IPS-11a (cell line): ENCODE measurements around the gene CDCA4.
A peak's percentile ranks its signal among the peaks of the same experiment; 100 is the strongest.

ENCODE experiments used
- H3K4me3 ChIP-seq: one replicate; pipeline ENCODE4 v1.5.1; 2013; ENCODE audit warnings: low read depth, low read length, control low read depth

CDCA4 gene

DNA sequence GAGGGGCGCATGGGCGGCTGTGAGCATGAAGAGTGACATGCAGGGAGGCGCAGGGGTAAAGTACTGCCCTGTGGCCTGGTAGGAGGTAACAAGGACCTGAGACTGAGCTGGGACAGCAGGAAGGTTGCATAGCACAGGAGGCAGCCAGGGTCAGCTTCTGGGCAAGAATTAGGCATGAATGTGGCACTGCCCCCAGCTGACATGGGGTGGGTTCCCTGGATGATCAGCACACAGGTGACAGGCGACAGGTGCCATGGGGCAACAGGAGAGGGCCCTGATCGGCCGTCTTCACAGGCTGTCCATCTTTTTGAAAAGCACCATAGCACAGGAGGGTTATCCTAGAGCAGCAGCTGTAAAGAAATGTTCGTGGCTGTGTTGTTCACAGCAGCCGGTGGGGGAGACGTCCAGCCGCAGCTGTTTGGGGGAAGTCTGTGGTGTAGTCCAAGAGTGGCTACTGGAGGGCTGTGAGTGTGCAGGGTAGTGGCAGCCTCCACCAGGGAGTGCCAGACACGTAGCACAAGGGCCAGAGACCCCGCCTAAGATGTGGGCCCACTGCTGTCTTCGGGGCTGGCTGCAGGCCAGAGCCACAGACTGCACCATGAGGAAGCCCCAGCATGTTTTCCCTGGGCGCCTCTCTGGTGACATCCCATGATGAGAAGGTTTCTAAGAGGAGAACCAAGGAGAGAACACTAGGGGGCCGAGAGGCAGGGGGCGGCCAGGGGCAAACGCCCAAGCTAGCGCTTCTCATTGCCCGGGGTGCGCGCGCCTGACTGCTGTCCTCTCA, 26.9 kb downstream of the CDCA4 start:
- H3K4me3 ChIP-seq, result no peak overlapping the region

DNA sequence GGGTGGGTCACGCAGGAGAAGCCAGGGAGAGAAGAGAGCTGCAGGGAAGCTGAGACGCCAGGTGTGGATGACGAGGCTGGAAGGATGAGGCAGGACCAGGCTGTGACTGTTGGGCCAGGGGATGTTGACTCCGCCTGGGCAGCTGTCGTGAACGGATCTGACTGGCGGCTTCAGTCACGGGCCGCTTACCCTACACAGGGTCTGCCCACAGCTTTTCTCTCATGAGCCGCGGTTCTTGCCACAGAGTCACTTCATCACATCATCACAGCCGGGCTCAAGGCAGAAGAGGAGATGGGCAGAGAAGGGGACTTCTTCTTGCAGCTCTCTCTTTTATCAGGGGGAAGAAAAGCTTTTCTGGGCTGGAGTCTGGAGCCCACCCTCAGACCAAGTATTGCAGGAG, 27.6 kb downstream of the CDCA4 start:
- no peak overlapping the region for H3K4me3 ChIP-seq

DNA sequence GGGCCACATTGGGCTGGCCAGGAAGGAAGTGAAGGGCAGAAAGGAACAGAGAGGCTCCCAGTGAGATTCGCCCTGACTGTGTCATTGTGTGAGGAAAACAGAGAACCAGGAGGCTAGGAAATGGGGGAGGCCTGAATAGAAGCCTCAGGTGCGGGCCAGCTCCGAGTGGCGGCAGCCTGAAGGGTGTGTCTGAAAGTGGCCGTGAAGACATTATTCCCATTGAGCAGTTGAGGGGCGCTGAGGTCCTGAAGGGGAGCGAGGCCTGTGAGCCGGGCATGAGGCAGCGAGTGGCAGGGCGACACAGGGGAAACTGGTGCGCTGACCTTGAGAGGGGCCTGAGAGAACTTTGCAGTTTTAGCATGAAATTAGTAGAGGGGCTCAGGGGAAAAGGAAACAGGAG, 28.4 kb downstream of the CDCA4 start:
- H3K4me3 ChIP-seq, result no peak overlapping the region

DNA sequence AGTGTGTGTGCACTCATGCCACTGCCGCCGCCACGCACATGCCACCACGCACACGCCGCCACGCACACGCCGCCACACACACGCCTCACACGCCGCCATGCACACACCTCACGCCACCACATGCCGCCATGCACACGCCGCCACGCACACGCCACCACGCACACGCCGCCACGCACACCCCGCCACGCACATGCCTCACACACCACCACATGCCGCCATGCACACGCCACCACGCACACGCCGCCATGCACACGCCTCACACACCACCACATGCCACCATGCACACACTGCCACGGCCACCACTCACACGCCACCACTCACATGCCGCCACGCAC, 29.0 kb downstream of the CDCA4 start:
- H3K4me3 ChIP-seq, result no peak overlapping the region

DNA sequence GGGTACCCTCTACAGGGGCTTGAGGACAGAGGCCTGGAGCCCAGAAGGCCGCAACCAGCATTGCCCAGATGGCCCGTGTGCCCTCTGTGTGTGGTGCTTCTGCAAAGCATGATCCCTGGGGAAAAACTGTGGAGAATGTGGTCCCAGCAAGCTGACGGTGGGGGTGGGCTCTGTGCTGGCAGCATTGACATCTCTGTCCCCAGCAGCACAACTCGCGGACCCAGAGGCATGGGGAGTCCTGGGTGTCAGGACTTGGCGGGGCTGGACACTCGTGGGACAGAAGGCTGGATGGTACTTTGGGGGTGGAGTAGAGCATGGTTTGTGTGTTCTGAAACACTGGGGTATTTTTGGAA, 31.0 kb downstream of the CDCA4 start:
- H3K4me3 ChIP-seq, result no peak overlapping the region

DNA sequence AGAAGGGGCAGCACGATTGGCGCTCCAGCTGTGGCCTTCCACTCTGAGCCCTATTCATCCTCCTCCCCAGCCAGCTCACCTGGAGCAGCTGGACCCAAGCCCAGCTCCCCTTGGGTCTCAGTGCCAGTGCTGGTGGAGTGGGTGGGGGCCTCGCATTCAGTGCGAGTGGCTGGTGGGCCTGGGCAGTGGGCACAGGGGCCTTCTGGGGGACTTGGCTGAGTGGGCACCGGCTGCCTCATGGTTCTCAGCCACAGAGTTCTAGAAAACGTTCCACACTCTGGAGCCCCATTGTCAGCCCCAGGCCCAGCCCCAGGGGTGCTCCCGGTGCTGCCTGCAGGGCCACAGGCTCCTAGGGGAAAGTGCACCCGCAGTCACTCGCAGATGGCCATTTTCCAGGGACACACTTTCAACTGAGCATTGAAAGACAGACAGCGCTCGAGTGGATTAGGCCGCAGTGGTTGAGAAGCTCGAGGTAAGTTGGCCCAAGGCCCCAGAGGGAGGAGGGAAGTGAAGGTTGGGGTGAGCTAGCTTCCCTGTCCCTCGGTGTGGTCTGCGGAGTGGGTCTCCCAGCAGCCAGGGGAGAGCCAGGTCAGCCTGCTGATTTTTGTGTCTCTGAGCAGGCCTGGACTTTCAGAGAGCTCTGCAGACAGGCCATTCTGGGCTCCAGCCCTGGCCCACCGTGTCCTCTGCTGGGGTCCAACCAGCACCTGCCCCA, 31.5 kb downstream of the CDCA4 start:
- H3K4me3 ChIP-seq, result no peak overlapping the region

DNA sequence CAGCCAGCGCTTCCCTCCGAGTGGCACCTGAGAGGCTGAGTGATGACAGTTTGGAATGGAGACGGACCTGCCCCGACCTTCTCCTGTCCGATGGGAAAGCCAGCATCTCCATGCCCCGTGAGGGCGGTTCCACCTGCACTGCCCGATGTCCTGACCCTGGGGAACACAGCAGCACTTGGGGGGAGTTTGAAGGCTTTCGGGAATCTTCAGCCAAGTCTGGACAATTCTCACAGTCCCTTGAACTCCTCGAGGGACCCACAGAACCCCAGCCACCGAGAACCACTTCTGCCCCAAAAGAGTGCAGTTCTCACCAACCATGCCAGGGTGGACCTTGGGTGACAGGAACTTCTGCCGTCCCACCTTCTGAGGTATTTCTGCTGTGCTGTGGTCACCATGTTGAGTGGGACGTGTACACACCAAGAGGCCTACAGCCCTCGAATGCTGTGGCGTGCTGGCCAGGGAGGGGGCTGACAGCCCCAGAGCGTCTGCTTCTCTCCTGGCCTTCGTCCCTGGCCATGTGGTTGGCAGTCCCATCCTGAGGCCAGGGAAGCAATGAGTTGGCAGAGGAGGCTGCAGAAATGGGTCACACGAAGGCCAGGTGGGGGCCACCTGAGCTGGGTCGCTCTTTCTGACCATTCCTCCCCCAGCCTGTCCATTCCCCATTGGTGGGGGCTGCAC, 34.3 kb downstream of the CDCA4 start:
- H3K4me3 ChIP-seq, result no peak overlapping the region

DNA sequence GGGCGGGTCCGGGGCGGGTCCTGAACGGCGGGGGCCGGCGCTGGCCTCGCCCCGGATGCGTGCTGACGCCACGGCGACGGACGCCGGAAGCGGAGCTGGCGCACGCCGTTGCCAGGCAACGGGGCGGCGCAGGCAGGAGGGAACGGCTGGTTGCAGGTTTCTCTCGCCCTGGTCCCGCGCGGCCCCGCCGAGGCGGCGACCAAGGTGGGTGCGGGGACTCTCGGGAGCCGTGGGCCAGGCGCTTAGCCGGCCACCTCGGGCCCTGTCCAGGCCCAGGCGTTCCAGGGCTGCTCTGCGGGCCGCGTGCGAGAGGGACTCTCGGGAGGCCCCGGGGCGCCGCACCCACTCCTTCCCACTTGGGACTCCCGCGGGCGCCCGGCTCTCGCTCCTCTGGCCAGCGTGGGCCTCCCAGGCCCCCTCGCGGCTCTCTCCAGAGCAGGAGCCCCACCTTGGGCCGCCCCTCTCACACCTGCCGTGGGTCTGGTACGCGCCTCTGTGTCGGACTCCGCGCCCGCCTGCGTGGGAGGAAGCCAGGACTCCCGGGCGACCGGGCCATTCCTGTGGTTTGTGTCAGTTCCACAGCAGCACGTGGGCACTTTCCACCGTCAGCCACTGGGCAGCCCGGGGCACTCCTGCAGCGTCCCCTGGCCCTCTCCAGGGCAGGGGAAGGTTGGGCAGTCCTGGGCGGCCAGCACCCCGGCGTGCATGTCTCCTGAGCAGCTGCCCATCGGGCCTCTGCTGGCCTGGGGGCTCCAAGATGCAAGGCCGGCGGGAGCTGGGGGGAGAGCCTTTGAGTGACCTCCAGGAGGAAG, 35.0 kb downstream of the CDCA4 start, which contains the start of gene CLBA1:
Gene CLBA1 (plus strand): TSS at position 114 of the 812 bp plus-strand sequence. CDS start 644 bp downstream, at position 758.
- H3K4me3 ChIP-seq, result peak within 1 kb of the TSS; percentile 65

DNA sequence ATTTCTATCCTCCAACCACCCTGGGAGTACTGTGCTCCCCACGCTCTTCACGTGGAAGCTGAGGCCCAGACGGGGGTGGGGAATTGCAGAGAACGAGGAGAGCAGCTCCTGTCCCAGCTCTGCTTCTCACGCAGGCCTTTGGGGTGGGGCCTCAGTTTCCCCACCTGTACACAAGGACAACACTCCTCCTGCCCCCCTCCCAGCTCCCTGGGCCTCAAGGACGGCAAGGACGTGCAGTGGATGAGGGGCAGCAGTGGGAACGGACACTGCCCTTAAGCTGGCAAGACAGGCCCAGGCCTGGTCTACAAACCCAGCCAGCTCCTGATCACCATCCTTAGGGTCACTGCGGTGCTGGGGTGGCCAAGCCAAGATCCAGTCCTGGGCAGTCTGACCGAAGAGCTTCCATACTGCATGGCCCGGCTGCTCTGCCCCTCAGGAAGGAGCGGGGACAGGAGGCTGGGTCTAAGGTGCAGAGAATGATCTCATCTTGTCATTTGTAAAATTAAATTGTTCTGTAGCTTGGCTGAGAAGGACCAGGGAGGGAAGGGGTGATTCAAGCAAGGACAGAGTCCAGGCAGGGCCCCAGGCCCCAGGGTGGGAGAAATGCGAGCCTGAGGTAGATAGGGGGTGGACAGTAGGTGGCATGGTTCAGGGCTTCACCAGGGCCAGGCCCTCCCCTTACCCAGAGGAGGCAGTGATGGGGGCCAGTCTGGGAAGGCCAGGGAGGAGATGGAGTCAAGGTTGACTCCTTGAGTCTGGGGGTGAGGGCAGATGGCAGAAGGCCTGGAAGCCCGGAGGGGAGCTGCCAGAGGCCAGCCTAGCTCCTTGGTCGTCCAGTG, 36.6 kb downstream of the CDCA4 start:
- no peak overlapping the region for H3K4me3 ChIP-seq

DNA sequence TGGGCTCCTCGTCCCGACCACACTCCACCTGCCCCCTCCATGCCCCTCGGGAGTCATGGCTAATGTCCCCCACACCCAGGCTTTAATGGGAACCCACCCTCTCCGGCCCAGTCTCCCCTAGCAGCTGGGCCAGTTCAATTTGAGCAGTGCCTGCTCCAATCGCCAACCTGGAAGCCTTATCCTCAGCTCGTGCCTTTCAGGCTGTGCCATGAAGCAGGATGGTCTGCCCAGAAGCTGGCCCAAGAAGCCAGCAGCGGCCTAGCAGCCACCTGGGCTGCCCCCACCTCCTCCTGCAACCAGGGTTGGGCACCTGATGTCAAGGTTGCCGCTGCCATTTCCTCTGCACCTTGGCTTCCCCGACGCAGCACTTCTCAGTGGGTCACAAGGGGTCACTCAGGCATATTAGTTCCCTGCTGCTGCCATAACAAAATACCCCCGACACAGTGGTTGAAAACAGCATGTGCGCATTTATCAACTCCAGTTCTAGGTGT, 37.6 kb downstream of the CDCA4 start:
- no peak overlapping the region for H3K4me3 ChIP-seq

DNA sequence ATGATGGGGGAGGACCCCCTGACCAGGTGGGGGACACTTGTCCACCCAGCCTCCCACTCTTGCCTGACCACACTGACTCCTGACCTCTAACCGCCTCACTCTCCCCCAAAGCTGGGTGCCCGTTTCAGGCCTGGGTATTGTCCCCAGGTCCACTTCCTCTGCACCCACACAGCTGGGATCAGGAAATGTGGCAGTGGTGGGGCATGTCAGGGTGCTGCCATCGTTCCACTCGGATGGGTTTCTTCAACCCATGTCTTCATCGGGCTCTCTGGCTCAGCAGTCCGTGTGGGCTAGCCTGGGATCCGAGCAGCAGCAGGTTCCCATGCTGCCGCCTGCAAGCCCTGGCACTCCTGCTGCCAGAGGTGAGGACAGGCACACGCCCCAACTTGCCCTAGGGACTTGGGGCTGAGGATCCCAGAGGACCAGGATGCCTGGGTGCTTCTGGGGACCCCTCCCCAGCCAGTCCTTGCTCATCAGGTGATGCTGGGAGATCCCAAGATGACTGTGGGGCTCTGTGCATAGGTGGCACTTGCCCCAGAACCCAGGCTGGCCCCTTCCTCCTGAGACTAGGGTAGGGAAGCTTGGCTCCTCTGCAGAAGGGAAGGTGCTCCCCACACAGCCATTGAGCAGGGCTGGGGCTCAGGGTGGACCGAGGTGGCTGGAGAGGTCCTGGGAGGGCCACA, 38.2 kb downstream of the CDCA4 start:
- H3K4me3 ChIP-seq, result no peak overlapping the region

DNA sequence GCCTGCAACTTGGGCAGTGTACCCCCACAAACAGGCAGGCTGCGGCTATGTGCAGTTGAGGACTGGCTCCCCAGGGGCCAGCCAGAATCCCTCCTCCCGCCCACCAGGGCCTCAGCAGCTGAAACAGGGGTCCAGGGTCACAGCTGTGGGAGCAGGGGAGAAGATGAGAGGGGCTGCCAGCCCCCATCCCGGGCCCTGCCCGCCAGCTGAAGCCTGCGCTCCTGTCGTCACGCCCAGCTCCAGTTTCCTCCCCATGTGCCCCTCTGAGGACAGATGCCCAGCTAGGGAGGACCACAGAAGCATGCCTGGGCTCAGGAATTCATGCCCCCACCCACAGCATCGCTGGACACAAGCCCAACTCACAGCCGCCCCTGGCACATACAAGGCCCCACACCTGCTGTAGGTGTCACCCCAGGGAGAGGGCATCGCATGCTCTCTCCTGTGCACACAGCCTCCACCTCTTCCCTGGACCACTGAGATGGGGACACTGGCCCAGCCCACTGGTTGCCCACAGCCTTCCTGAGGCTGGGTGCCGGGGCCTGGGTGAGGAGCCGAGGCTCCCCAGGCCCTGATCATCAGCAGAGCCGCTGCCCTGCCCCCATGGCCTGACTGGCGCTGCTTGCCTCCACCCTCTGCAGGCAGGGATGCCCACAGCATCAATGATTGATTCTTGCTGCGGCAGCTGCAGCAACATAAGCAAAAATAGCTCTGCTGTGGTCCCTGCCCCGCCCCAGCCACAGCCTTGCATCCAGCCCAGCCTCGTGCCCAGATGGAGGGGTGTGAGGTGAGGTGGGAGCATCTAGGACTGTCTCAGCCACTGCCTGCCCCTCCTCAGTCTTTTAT, 39.0 kb downstream of the CDCA4 start:
- no peak overlapping the region for H3K4me3 ChIP-seq

DNA sequence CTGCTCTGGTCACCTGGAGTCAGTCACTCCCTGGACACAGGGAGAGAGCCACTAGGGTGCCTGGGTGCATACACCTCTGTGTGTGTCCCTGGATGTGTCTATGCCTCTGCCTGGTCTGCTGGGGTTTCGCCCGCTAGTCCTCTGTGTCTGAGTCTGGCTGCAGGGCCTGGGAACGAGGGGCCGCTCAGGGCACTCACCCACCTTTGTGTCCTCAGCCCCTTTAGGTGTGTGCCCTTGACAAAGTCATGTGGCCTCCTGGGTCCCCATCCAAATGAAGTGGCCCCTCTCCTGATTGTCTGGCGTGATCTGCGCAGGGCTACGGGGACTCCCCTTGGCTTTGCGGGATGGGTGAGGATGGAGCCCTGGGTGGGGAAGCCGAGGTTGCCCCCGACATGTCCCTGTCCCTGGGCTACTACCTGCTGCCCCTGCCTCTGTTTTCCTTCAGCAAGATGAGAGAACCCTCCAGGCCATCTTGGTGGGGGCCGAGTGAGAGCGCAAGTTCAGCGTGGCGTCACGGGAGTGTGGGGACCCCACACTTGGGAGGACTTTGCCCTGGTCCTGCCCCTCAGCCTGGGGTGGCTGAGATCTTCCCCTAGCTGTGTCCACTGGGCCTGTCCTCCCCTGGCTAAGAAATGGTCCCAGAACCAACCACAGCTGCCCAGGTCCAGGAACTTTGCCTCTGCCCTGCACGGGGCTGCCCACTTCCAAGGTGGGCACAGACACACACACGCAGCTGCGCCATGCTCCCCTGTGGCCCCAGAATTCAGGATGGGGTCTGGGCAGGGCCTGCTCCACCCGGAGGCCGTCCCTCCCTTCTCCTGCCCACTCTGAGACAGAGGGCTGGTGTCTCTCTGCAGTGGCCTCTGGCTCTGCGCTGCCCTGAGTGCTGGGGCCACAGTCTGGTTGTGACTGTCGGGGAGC, 40.0 kb downstream of the CDCA4 start:
- H3K4me3 ChIP-seq, result no peak overlapping the region

DNA sequence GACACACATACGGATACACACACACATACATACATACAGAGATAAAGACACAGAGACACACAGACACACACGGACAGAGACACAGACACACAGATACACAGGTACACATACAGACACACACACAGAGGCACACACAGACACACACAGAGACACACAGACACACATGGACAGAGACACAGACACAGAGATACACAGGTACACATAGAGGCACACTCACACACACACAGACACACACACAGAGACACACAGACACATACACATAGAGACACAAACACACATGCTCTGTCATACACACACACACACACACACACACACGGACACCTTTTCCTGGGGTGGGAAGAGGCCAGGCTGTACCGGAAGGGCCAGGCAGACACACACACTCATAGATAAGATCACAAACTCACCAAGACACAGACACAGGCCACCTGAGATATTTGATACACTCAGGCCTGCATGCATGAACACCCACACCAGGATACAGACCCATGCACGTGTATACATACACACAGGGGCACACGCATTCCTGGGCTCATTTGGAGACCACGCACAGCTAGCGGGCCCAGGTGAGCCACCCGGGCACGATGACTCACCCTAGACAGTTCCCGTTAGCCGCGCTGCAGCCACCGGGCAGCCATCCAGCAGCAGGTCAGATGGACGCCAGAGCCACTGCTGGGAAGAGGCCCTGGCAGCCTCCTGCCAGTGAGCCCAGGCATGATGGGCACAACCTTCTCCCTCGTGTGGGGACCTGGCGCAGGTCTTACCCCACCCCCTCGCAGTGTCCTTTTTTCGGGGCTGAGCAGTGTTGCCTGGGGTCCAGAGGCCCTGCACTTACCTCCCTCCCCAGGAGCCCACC, 40.9 kb downstream of the CDCA4 start:
- no peak overlapping the region for H3K4me3 ChIP-seq

DNA sequence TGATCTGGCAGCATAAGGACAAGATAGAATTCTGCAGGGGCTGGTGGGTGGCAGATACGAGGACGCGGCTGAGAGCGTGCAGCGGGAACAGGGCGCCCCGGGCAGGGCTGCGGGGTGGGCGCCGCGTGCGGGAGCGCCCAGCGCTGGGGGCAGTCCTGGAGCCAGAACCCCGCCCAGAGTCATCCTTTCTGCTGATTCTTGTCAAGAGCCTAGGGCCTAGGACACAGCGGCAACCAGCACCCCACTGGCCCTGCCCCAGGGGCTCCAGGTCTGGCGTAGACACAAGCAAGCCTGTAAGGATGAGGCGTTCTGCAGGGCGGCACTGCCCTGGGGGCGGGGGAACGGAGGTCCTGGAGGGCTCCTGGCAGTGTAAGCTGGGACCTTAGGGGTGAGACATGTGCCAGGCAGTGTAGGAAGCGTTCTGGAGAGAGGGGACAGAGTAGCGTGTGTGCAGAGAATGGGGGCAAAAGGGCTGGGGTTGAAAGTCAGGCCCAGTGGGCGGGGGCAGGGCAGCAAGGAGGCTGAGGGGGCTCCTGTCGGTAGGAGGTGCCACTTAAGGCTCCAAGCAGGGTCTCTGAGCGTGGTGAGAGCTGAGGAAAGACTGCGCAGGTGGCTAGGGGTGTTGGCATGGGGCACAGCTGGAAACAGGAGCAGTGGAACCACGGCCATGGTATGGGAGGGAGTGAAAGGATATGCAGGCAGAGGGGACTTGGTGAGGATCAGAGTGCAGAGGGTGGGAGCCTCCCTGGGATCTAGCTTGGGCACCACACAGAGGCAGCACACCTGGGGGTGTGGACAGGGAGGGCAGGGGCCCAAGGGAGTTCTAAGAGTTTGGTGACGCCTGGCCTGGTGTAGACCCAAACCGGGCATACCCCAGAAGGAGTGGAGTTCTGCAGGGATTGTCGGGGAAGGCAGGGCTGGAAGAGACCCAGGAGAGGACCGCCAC, 41.9 kb downstream of the CDCA4 start:
- H3K4me3 ChIP-seq, result peak overlapping the region; percentile 1
